Measurements from ENCODE around the gene MEF2C.

DNA sequence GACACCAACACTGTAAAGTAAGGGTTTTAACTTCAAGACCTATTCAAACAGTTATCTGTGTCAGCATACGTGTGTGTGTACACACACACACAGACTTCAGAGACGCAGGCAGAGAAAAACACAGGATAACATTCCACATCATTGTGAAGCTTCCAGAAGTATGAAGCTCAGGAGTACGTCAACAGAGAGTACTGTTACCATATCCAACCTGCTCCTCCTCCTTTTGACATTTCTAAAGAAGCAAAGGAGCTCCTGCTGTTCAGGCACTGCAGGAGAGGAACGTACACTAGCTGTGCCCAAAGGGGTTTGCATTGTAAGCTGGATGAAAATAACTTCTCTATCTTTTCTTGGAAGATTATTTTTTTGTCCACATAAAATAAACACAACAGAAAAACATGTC, 180.7 kb downstream of the MEF2C start:
- TF ChIP-seq, protein P1, sequence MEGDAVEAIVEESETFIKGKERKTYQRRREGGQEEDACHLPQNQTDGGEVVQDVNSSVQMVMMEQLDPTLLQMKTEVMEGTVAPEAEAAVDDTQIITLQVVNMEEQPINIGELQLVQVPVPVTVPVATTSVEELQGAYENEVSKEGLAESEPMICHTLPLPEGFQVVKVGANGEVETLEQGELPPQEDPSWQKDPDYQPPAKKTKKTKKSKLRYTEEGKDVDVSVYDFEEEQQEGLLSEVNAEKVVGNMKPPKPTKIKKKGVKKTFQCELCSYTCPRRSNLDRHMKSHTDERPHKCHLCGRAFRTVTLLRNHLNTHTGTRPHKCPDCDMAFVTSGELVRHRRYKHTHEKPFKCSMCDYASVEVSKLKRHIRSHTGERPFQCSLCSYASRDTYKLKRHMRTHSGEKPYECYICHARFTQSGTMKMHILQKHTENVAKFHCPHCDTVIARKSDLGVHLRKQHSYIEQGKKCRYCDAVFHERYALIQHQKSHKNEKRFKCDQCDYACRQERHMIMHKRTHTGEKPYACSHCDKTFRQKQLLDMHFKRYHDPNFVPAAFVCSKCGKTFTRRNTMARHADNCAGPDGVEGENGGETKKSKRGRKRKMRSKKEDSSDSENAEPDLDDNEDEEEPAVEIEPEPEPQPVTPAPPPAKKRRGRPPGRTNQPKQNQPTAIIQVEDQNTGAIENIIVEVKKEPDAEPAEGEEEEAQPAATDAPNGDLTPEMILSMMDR (IDR thresholded peaks at IDR 0.05): no peak
- no peak for TF ChIP-seq POLR2A (IDR thresholded peaks at IDR 0.05)
